Nephron progenitor cell (in vitro differentiated cells): ENCODE measurements around the gene MAG.
A peak's percentile ranks its signal among the peaks of the same experiment; 100 is the strongest.

Experiments
- DNase-seq: peaks from one replicate; pipeline ENCODE4 v3.0.0; 2021
- H3K27ac Mint-ChIP-seq: 2 replicates; pipeline ENCODE4 v1.8.0; 2021; ENCODE audit warnings: mild to moderate bottlenecking, moderate library complexity, mixed read lengths
- H3K27me3 Mint-ChIP-seq: 2 replicates; pipeline ENCODE4 v1.8.0; 2021; ENCODE audit warnings: mild to moderate bottlenecking, low read depth, mixed read lengths; ENCODE audit not compliant: poor library complexity
- H3K36me3 Mint-ChIP-seq: 2 replicates; pipeline ENCODE4 v1.8.0; 2021; ENCODE audit warnings: low read depth, mixed read lengths
- H3K4me1 Mint-ChIP-seq: 2 replicates; pipeline ENCODE4 v1.8.0; 2021; ENCODE audit warnings: mixed read lengths
- H3K4me3 Mint-ChIP-seq: 2 replicates; pipeline ENCODE4 v1.8.0; 2021; ENCODE audit warnings: mild to moderate bottlenecking, moderate library complexity, mixed read lengths
- H3K9me3 Mint-ChIP-seq: 2 replicates; pipeline ENCODE4 v1.8.0; 2021; ENCODE audit warnings: mild to moderate bottlenecking, moderate library complexity, mixed read lengths
- TF ChIP-seq, protein P1 (sequence below): fragments of 200-600 bp; sonication (generic); IDR thresholded peaks from 2 replicates; pipeline ENCODE4 v1.5.0; 2021; ENCODE audit warnings: antibody characterized with exemption

Gene MAG

GRCh38 chr19:35249848-35250711 lies 41.9 kb upstream of the MAG start:
- peaks cover 30% of the 10 kb centered on the region for H3K4me1 Mint-ChIP-seq
- DNase-seq, result no peak

DNA sequence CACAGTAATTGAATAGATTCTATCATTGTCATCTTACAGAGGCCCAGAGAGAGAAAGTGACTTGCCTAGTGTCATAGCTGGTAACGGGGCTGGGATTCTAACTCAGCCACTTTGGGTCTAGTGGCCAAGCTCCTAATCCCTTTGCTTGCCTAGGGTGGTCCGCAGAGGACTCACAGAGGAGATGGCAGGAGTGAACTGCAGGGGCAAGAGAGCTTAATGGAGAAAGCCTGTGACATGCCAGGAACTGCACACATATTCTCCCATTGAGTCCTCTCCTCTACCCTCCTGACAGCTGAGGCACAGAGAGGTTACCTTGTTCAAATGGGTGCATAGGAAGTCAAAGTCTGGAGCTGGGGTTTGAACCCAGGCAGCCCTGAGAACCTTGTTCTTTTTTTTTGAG lies 40.5 kb upstream of the MAG start:
- Mint-ChIP-seq H3K27ac (no peak overlapping the region), H3K9me3 (peaks cover 2% of the 10 kb centered on the region), H3K4me3 (no peak overlapping the region), H3K36me3 (peaks cover 48% of the 10 kb centered on the region), H3K27me3 (peaks cover 29% of the 10 kb centered on the region), H3K4me1 (peaks cover 32% of the 10 kb centered on the region)
- no peak for DNase-seq
- TF ChIP-seq, protein P1, sequence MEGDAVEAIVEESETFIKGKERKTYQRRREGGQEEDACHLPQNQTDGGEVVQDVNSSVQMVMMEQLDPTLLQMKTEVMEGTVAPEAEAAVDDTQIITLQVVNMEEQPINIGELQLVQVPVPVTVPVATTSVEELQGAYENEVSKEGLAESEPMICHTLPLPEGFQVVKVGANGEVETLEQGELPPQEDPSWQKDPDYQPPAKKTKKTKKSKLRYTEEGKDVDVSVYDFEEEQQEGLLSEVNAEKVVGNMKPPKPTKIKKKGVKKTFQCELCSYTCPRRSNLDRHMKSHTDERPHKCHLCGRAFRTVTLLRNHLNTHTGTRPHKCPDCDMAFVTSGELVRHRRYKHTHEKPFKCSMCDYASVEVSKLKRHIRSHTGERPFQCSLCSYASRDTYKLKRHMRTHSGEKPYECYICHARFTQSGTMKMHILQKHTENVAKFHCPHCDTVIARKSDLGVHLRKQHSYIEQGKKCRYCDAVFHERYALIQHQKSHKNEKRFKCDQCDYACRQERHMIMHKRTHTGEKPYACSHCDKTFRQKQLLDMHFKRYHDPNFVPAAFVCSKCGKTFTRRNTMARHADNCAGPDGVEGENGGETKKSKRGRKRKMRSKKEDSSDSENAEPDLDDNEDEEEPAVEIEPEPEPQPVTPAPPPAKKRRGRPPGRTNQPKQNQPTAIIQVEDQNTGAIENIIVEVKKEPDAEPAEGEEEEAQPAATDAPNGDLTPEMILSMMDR, result no peak

More at GRCh38 chr19:35249848-35250711, 41.9 kb upstream of the MAG start:
- Mint-ChIP-seq H3K4me3 (peak overlapping the region; percentile 95), H3K36me3 (peaks cover 40% of the 10 kb centered on the region), H3K27me3 (peaks cover 31% of the 10 kb centered on the region), H3K9me3 (peaks cover 11% of the 10 kb centered on the region), H3K27ac (no peak overlapping the region)
- TF ChIP-seq, protein P1, result no peak

DNA sequence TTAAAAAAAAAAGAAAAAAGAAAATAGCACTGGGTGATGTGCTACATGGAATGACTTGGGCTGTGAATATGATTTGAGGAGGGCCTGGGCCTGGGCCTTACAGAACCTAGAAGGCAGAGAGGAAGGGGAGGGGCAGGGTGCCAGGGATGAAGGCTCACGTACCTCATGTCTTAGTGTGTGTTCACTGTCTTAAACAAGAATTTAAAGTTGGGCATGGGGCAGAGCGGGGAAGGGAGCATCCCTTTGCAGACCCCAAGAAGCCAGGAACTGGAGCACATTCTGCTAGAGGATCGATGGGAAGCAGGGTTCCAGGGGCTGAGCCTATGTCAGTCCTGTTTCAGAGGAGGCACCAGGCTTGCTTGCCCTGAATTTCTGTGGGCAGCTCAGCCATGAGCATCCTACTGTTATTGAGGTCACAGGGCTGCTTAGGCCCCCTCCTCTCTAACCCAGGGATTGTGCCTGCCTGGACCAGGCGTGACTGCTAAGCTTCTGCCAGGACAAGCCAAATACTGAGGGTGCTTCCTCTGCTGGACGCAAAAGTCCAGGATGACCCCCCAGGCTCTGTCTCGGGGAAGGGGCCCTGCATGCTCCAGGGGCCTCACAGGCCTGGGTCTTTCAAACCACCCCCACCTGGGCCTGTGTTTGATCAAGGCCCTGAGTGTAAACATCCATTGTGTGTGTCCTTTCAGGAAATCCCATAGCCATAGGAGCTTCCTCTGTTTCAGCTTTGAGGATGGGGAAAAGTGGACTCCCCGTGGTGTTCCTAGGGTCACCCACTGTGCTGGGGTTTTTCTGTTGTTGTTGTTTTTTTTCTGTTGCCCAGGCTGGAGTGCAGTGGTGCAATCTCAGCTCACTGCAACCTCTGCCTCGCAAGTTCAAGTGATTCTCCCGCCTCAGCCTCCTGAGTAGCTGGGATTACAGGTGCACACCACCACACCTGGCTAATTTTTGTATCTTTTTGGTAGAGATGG lies 38.4 kb upstream of the MAG start:
- TF ChIP-seq, protein P1, result no peak
- no peak overlapping the region for H3K27ac Mint-ChIP-seq
- H3K4me1 Mint-ChIP-seq, result peaks cover 45% of the 10 kb centered on the region
- H3K27me3 Mint-ChIP-seq, result peaks cover 21% of the 10 kb centered on the region
- no peak overlapping the region for H3K4me3 Mint-ChIP-seq
- no peaks in the 10 kb centered on the region for H3K9me3 Mint-ChIP-seq
- peaks cover 48% of the 10 kb centered on the region for H3K36me3 Mint-ChIP-seq
- DNase-seq, result no peak

DNA sequence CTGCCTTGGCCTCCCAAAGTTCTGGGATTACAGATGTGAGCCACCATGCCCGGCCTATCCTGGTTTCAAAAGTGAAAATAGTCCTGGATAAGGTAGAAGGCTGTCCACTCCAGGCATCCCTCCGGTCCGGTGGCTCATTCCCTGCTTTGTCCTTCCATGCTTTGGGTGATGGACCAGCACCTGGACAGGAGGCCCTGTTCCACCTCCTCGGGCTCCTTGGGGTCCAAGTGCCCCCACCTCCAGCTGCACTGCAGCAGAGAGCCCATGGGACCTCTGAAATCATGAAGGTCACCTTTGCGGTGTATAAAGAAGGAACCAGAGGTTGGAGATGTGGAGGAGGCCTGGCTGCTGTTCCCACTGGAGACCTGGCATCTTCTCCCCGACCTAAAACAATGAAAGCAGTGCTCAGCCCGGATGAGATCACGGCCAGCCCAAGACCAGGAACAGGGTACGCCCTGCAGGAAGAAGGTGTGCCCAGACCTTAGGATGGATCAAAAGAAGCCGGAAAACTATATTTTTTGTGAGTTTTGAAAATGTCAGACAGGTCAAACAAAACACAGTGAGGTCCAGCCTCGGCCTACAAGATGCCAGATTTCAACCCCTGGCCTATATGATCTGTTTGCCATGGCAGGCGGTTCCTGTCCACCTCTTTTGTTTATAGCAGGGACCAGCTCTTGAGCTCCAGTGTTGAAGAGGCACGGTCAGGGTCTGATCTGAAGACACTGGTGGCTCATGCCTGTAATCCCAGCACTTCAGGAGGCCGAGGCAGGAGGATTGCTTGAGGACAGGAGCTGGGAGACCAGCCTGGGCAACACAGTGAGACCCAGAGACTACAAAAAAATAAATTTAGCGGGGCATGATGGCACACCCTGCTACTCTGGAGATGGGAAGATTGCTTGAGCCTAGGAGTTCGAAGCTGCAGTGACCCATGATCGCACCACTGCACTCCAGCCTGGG lies 37.3 kb upstream of the MAG start:
- TF ChIP-seq, protein P1, result no peak
- no peak overlapping the region for H3K4me3 Mint-ChIP-seq
- peaks cover 13% of the 10 kb centered on the region for H3K27me3 Mint-ChIP-seq
- peaks cover 41% of the 10 kb centered on the region for H3K36me3 Mint-ChIP-seq
- H3K4me1 Mint-ChIP-seq, result peaks cover 42% of the 10 kb centered on the region
- no peak for DNase-seq
- H3K27ac Mint-ChIP-seq, result no peak overlapping the region
- no peaks in the 10 kb centered on the region for H3K9me3 Mint-ChIP-seq

GRCh38 chr19:35256566-35256965 lies 35.4 kb upstream of the MAG start:
- H3K36me3 Mint-ChIP-seq, result peaks cover 40% of the 10 kb centered on the region
- H3K4me3 Mint-ChIP-seq, result no peak overlapping the region
- no peak overlapping the region for H3K27ac Mint-ChIP-seq
- H3K9me3 Mint-ChIP-seq, result no peaks in the 10 kb centered on the region
- H3K4me1 Mint-ChIP-seq, result peaks cover 42% of the 10 kb centered on the region
- TF ChIP-seq, protein P1, result no peak
- H3K27me3 Mint-ChIP-seq, result peaks cover 6% of the 10 kb centered on the region
- DNase-seq, result no peak
